Right lobe of liver (tissue), 4 donors: ENCODE results near the gene LHFPL6.

Experiments
- CTCF ChIP-seq, 4 donors: fragments of 200-600 bp in 3 of 4; fragments of 450-650 bp in 1 of 4; IDR thresholded peaks; one replicate each; pipeline versions ENCODE4 v1.5.1 to v1.8.0; 2016 to 2022; ENCODE audit warnings: antibody characterized with exemption in 4 of 4, mild to moderate bottlenecking in 2 of 4
- POLR2A ChIP-seq: fragments of 450-650 bp; IDR thresholded peaks from one replicate; pipeline ENCODE4 v1.6.1; 2017; ENCODE audit warnings: antibody characterized with exemption, mild to moderate bottlenecking
- donor health status: DM: no; HTN: no; CAD: no.
- donor health status: DM: no; HTN: no; CAD: no.
- donor health status: DM: no; HTN: yes; CAD: no.

GRCh38 chr13:39602614-39603366, at the start of gene LHFPL6:
- peak in 1 of 4 donors; percentile 27 for TF ChIP-seq CTCF (IDR thresholded peaks at IDR 0.05)
- TF ChIP-seq POLR2A, result peak; percentile 40
